K562 (cell line): ENCODE data around the gene GBP7. TPM values are rescaled to one million over a fixed set of nuclear protein-coding genes. Genes with fewer than 3 reads are reported as not detected.

Experiments used
- KAT2B ChIP-seq: IDR thresholded peaks from one replicate; pipeline ENCODE4 v1.6.1; 2012; ENCODE audit warnings: low read depth, mild to moderate bottlenecking, control low read depth, inconsistent platforms, low read length, moderate library complexity
- ZNF431 ChIP-seq: sonication (generic); formaldehyde crosslinking; IDR thresholded peaks from 2 replicates; pipeline ENCODE4 v1.8.0; 2022; ENCODE audit warnings: mild to moderate bottlenecking, missing genetic modification reagents
- polyA plus RNA-seq, 8 experiments: library from polyadenylated mRNA; depleted of rRNA in 4 of 8; stranded (reverse) in 5 of 8; unstranded in 3 of 8; fragments of >200 nt; fragmentation: Nextera tagmentation in 2 of 8; fragmentation: Illumina TruSeq in 1 of 8; extraction: Ambion mirVana in 2 of 8; extraction: Trizol in 1 of 8; gene quantifications; 2 replicates each; pipeline versions ENCODE4 v1.2.1 to v1.2.3, GENCODE V29; 2011 to 2014; ENCODE audit warnings: inconsistent platforms in 1 of 8, missing spikeins in 1 of 8
- total RNA-seq, 7 experiments: library from RNA; depleted of rRNA in 6 of 7; stranded (reverse); fragments of >200 nt in 6 of 7; fragmentation: Illumina TruSeq in 2 of 7; extraction: Trizol in 2 of 7; gene quantifications; 2 replicates each; pipeline versions ENCODE4 v1.2.1 to v1.2.3, GENCODE V29; 2011 to 2021; ENCODE audit warnings: low replicate concordance in 1 of 7
- TF ChIP-seq, protein P1 (sequence below): fragments of 250-450 bp; sonication (Bioruptor Pico); IDR thresholded peaks from 2 replicates; pipeline ENCODE4 v1.5.0; 2020; ENCODE audit warnings: mild to moderate bottlenecking, borderline replicate concordance
- TF ChIP-seq, protein P2 (sequence below): fragments of 450-650 bp; conservative IDR thresholded peaks from 2 replicates; pipeline ENCODE4 v1.6.1; 2016; ENCODE audit warnings: missing genetic modification characterization, low read depth, mild to moderate bottlenecking, control low read depth, missing compliant biosample characterization
- TF ChIP-seq, protein P3 (sequence below): fragments of 450-650 bp; IDR thresholded peaks from 2 replicates; pipeline ENCODE4 v1.7.0; 2016; ENCODE audit warnings: borderline replicate concordance

GBP7 gene
- total and polyA plus RNA-seq, 9 of the 15 experiments (the other 6 are each of a cell fraction or from before 2014, with no cell fraction given), result 0.03 TPM; not detected in 8

DNA sequence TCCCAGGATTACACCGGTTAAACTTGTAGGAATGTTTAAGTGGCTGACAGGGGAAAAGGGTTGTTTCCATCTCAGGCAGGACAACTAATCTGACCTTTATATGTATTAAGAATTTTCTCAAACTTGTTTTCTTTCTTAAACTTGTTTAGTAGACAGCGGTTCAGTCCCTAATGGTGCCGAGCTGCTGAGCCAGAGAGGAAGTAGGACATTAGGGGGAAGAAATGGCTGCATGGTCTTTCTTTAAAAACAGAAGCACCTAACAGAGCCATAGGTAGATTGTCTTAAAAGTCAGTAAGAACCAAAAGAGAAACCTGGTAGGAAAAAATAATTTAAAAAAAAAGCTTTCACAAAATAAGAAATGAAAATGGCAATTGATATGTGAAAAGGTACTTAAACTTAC lies 19.7 kb upstream of the GBP7 start (continued):
- TF ChIP-seq, protein P1, sequence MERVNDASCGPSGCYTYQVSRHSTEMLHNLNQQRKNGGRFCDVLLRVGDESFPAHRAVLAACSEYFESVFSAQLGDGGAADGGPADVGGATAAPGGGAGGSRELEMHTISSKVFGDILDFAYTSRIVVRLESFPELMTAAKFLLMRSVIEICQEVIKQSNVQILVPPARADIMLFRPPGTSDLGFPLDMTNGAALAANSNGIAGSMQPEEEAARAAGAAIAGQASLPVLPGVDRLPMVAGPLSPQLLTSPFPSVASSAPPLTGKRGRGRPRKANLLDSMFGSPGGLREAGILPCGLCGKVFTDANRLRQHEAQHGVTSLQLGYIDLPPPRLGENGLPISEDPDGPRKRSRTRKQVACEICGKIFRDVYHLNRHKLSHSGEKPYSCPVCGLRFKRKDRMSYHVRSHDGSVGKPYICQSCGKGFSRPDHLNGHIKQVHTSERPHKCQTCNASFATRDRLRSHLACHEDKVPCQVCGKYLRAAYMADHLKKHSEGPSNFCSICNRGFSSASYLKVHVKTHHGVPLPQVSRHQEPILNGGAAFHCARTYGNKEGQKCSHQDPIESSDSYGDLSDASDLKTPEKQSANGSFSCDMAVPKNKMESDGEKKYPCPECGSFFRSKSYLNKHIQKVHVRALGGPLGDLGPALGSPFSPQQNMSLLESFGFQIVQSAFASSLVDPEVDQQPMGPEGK (CRISPR knock-in tag), result no peak
- TF ChIP-seq, protein P2, sequence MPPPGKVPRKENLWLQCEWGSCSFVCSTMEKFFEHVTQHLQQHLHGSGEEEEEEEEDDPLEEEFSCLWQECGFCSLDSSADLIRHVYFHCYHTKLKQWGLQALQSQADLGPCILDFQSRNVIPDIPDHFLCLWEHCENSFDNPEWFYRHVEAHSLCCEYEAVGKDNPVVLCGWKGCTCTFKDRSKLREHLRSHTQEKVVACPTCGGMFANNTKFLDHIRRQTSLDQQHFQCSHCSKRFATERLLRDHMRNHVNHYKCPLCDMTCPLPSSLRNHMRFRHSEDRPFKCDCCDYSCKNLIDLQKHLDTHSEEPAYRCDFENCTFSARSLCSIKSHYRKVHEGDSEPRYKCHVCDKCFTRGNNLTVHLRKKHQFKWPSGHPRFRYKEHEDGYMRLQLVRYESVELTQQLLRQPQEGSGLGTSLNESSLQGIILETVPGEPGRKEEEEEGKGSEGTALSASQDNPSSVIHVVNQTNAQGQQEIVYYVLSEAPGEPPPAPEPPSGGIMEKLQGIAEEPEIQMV (tag), result no peak
- no peak for TF ChIP-seq KAT2B
- TF ChIP-seq ZNF431 (CRISPR knock-in tag), result no peak
- TF ChIP-seq, protein P3, sequence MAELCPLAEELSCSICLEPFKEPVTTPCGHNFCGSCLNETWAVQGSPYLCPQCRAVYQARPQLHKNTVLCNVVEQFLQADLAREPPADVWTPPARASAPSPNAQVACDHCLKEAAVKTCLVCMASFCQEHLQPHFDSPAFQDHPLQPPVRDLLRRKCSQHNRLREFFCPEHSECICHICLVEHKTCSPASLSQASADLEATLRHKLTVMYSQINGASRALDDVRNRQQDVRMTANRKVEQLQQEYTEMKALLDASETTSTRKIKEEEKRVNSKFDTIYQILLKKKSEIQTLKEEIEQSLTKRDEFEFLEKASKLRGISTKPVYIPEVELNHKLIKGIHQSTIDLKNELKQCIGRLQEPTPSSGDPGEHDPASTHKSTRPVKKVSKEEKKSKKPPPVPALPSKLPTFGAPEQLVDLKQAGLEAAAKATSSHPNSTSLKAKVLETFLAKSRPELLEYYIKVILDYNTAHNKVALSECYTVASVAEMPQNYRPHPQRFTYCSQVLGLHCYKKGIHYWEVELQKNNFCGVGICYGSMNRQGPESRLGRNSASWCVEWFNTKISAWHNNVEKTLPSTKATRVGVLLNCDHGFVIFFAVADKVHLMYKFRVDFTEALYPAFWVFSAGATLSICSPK, result no peak
